ENCODE results near the gene SLC8B1.

DNA sequence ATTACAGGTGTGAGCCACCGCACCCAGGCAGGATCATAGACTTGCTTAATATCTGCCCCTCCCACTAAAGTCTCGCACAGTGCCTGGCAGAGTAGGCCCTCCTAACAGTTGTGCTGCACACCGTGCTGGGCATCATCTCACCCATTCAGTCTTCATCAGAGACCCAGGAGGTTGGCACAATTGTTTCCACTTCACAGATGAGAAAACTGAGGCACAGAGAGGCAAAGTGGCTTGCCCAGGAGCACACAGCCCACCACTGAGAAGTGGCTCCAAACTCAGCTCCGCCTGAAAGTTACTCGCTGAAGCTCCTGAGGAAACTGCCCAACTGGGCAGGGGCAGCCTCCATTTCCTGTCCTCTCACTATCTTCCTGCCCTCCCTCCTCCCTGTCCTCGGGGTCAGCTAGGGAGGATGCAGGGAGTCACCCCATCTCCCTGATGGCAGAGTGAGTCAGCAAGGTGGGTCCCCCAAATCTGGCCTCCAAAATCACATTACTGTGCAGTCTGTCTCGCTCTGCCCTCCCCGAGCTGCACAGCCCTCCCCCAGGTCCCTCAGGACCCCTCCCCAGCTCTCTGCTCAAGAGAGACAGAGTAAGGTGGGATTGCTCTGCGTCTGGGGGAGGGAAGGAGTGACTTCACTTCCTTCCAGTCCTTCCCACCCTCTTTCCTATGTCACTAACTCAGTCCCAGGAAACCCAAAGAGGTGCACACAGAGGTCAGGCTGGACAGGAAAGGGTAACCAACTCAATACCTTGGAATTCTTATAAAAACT, 5.7 kb downstream of the SLC8B1 start:
- TF ChIP-seq, protein P1, sequence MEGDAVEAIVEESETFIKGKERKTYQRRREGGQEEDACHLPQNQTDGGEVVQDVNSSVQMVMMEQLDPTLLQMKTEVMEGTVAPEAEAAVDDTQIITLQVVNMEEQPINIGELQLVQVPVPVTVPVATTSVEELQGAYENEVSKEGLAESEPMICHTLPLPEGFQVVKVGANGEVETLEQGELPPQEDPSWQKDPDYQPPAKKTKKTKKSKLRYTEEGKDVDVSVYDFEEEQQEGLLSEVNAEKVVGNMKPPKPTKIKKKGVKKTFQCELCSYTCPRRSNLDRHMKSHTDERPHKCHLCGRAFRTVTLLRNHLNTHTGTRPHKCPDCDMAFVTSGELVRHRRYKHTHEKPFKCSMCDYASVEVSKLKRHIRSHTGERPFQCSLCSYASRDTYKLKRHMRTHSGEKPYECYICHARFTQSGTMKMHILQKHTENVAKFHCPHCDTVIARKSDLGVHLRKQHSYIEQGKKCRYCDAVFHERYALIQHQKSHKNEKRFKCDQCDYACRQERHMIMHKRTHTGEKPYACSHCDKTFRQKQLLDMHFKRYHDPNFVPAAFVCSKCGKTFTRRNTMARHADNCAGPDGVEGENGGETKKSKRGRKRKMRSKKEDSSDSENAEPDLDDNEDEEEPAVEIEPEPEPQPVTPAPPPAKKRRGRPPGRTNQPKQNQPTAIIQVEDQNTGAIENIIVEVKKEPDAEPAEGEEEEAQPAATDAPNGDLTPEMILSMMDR (conservative IDR thresholded peaks at IDR 0.05) = no peak
- no peak for TF ChIP-seq EZH2 (IDR thresholded peaks at IDR 0.05; ENCODE audit: low read depth)
